Hepatocyte (in vitro differentiated cells): ENCODE results near the gene ANKRD13B.

Experiments used
- EZH2phosphoT487 ChIP-seq: fragments of 200-600 bp; sonication (generic); IDR thresholded peaks from one replicate; pipeline ENCODE4 v1.6.1; 2018; ENCODE audit warnings: antibody characterized with exemption, mild to moderate bottlenecking, low read depth, moderate library complexity; ENCODE audit not compliant: unreplicated experiment, severe bottlenecking
- TF ChIP-seq, protein P1 (sequence below): fragments of 200-600 bp; sonication (generic); IDR thresholded peaks from 2 replicates; pipeline ENCODE4 v1.5.1; 2016; ENCODE audit warnings: antibody characterized with exemption, mild to moderate bottlenecking; ENCODE audit not compliant: poor library complexity

DNA sequence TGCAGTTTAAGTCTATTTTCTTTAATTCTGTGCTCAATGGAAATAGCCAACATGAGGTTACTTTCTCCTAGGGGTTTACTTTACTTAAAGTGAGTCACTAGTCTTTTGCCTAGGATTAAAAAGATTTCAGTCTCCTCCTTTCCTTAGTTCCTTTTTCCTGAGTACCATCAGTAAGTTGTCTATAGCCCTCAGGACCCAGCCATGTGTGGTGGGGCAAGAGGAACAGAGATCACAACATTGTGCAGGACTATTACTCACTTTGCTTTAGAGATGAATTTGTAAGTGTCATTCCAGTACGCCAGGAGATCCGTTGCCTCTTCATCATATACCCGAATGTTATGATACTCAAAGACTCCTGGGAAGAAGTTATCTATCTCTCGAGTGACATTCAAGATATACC, 57.5 kb downstream of the ANKRD13B start:
- TF ChIP-seq, protein P1, sequence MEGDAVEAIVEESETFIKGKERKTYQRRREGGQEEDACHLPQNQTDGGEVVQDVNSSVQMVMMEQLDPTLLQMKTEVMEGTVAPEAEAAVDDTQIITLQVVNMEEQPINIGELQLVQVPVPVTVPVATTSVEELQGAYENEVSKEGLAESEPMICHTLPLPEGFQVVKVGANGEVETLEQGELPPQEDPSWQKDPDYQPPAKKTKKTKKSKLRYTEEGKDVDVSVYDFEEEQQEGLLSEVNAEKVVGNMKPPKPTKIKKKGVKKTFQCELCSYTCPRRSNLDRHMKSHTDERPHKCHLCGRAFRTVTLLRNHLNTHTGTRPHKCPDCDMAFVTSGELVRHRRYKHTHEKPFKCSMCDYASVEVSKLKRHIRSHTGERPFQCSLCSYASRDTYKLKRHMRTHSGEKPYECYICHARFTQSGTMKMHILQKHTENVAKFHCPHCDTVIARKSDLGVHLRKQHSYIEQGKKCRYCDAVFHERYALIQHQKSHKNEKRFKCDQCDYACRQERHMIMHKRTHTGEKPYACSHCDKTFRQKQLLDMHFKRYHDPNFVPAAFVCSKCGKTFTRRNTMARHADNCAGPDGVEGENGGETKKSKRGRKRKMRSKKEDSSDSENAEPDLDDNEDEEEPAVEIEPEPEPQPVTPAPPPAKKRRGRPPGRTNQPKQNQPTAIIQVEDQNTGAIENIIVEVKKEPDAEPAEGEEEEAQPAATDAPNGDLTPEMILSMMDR, result no peak
- TF ChIP-seq EZH2phosphoT487, result no peak
